OCI-LY1 (cell line): ENCODE results near the gene TK1.

Experiments used
- EZH2 ChIP-seq: fragments of 200-600 bp; sonication (generic), shearing (Covaris generic); IDR thresholded peaks from 2 replicates; pipeline ENCODE4 v1.8.0; 2017; ENCODE audit warnings: borderline replicate concordance, mixed run types, mild to moderate bottlenecking, antibody characterized with exemption, low read length, moderate library complexity, mixed read lengths
- TF ChIP-seq, protein P1 (sequence below): fragments of 200-600 bp; sonication (generic), shearing (Covaris generic); IDR thresholded peaks from 2 replicates; pipeline ENCODE4 v1.5.1; 2017; ENCODE audit warnings: mild to moderate bottlenecking, antibody characterized with exemption, low read length, moderate library complexity, mixed read lengths

DNA sequence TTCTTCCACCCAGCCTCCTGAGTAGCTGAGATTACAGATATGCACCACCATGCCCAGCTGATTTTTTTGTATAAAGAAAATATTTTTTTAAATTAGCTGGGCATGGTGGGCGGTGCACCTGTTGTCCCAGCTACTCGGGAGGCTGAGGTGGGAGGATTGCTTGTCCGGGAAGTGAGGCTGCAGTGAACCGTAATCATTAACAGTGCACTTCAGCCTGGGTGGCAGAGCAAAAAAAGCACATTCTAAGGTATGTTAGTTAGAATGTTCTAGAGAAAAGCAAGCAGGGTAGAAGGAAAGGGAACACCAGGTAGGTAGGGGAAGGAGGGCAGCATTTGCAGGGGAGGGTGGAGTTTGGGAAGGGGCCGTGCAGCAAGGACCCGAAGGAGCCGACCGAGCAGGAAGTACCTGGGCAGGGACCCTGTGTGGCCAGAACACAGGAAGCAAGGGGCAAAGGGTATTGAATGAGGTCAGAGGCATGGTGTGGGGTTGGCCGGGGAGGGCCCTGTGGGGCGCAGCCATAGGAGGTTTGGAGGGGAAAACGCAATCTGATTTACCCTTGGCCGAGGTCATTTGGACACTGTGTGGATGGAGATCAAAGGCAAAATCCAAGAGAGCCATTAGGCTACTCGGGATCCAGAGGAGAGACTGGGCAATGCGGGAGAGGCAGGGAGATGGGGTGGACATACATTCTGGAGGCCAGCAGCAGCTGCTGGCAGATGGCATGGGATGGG is 38.4 kb downstream of the TK1 start:
- TF ChIP-seq EZH2: no peak
- TF ChIP-seq, protein P1, sequence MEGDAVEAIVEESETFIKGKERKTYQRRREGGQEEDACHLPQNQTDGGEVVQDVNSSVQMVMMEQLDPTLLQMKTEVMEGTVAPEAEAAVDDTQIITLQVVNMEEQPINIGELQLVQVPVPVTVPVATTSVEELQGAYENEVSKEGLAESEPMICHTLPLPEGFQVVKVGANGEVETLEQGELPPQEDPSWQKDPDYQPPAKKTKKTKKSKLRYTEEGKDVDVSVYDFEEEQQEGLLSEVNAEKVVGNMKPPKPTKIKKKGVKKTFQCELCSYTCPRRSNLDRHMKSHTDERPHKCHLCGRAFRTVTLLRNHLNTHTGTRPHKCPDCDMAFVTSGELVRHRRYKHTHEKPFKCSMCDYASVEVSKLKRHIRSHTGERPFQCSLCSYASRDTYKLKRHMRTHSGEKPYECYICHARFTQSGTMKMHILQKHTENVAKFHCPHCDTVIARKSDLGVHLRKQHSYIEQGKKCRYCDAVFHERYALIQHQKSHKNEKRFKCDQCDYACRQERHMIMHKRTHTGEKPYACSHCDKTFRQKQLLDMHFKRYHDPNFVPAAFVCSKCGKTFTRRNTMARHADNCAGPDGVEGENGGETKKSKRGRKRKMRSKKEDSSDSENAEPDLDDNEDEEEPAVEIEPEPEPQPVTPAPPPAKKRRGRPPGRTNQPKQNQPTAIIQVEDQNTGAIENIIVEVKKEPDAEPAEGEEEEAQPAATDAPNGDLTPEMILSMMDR: no peak
